Activated CD4-positive, alpha-beta T cell treated with anti-CD3 and anti-CD28 coated beads, Interleukin-10, Interleukin-2, amounts not matched to agents 100 ng/mL and 50 ng/mL, durations not matched to agents 16 hours and 8 hours (primary cell): Measurements from ENCODE around the gene SDK1.
"Not testable (repeated sequence)": the region's sequence is repeated elsewhere in the genome, so short reads cannot be mapped to it uniquely, and the experiment has no call there.

Experiments used
- DNase-seq: peaks from one replicate; pipeline ENCODE4 v3.0.0-alpha.2; 2020

SDK1 gene

GRCh38 chr7:3682028-3682710 lies 381.1 kb downstream of the SDK1 start:
- DNase-seq: no peak

DNA sequence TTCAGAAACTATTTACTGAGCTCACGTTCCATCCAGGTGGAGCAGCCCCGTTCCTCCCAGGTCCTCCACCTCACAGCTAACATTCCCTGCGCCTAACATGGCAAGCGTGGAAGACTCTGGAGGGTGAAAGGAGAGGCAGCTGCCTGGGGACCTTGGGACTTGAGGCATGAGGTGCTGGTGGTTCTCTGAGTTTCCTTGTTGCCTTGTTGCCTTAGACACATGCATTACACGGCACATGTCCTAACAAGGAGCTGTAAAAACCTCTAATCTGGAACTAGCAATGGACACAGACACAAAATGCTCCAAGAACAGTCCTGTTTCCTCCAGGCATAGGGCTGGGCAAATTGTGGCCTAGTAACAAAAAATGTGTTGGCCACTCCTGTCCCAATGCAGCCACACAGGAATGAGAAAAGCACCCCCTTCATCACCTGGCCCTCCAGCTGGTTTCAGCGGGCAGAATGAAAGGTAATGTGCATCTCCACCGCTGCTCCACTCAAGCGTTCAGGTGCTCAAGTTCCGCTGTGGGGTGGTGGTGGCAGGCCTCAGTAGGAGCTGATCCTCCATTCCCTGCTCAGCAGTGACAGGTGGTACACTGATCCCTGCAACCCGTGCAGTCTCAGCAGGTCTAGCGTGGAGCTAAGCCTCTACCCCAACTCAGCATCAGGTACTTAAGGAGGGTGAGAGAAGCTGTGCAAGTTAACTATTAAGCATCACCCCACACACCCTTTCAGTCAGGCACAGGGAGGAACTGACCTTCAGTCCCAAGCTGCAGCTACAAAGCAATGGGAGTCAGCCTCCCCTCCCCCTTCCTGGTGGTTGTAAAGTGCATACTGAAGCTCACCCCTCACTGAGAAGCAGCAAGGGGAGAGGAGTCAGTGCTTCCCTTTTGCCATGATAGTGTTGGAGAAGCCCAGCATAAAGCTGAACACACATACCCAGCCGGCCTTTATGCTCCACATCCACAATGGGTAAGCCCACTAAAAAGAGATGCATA lies 382.8 kb downstream of the SDK1 start:
- DNase-seq: no peak

DNA sequence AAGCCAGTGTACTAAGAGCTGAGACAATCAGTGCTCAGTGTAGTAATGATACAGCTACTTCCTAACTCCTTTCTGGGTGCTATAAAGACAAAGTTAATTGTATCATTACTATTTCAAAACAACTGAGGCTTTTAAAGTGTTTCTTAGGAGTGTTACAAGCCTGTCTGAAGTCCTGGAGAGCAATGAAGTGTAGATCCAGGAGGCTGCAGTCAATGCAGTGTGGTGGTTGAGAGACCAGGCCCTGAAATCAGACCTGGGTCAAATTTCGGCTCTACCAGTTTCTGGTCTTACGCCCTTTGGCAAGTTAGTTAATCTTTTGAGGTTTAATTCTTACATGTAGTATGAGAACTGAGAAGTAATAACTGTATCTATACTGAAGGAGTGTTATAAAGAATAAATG lies 387.0 kb downstream of the SDK1 start:
- DNase-seq: no peak

DNA sequence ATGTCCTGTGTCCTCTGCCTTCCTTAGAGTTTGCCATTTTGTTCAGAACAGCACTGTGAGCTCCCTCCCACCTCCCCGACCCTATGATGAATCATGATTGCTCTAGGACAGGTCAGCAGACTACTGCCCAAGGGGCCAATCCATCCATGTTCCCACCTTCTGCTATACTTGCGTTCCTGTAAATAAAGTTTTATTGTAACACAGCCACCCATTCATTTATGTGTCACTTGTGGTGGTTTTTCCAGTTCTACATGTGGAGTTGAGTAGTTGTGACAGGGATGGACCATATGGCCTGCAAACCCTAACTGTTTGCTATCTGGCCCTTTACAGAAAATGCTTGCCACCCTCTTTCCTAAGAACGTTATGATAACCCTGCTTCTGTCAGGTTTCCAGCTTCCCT lies 387.8 kb downstream of the SDK1 start:
- no peak for DNase-seq

DNA sequence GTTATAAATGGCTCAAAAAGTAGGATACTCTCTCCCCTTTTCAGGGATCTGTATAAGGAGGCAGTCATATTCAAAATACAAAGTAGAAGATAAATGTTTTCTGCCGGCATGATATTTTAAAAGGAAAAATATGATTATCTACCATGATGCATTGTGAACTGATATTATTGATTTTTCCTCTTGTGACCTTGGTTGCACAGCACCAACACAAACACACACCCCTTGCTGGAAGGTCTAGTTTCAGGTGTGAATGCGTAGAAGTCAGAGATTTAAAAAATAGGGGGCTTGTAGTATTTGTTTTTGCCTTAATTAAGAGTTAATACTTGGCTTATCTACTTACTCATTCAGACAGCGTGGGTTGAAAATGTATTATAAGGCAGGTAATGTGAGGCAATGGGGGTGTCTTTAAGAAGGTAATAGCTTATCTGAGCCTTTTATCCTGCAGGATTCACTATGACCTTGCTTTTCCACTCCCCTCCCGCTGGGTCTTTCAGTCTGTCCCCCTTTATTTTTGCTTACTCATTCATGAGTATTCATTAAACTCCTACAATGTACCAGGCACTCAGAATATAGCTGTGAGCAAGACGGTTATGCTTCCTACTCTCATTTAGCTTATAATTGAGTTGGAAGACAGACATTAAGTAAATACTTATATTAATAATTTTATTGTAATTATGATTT lies 390.6 kb downstream of the SDK1 start:
- no peak for DNase-seq

DNA sequence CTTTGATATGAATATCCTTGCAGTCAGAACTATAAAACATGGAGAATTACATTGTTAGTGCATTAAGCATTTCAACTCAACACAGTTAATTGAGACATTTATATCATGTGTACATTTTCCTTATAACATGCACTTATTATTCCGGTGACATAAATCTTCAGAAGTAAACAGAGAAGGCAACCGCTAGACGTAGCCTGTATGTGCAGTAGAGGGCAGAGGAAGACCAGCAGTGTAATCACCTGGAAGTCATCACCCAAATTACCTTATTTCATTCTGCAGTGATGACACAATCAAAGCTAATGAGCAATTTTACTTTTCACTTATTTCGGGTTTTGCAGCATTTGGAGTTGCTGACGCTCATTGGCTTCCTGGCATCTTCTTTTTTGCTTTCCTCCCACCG lies 394.6 kb downstream of the SDK1 start:
- DNase-seq: peak; percentile 2

DNA sequence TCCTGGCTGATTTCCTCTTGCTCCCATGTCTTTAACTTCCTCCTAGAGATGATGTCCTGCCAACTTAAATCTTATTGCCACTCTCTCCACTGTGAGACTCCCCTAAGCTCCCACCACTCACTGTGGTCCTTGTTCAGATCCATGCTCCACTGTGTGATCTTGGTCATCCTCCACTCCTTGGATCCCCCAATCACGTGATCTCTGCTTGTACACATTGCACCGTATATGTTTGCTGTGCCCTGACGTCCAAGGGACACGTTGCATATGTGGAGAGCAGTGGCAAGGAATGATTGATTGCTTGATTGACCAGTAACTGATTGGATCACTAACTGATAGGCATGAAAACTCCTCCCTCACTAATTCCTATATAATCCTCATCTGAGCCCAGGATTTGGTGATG lies 395.1 kb downstream of the SDK1 start:
- no peak for DNase-seq

- DNase-seq: peak; percentile 38
These were observed 396.4 kb downstream of the SDK1 start for GRCh38 chr7:3697472-3697871.

DNA sequence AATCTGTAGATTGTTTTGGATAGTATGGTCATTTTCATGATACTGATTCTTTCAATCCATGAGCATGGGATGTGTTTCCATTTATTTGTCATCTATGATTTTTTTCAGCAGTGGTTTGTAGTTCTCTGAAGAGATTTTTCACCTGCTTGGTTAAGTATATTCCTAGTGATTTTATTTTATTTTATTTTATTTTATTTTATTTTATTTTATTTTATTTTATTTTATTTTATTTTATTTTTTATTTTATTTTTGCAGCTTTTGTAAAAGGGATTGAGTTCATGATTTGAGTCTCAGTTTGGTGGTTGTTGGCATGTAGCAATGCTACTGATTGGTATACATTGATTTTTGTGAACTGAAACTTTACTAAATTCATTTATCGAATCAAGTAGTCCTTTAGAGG lies 404.2 kb downstream of the SDK1 start:
- no peak for DNase-seq

- not testable (repeated sequence) for DNase-seq
These were observed 405.0 kb downstream of the SDK1 start for GRCh38 chr7:3706091-3706490.

GRCh38 chr7:3710122-3710521 lies 409.1 kb downstream of the SDK1 start:
- no peak for DNase-seq

DNA sequence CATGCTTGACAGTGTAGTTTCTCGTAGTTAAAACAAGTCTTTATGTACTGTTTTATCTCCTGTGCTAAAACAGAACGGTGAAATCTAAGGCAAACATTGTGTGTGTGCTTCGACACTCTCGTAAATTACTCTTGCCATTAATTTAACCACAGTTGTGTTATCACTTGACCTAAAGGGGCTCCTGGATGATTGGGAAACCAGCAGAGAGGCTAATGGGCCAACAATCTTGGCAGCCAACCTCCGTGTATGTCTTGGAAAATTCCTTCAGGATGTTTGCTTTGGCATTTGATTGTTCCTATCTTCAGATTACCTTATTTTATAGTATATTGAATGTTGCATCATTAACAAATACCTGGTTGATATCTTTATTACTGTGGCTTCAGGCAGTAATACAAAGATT lies 409.5 kb downstream of the SDK1 start:
- DNase-seq: no peak

- DNase-seq: no peak
These were observed 411.8 kb downstream of the SDK1 start for GRCh38 chr7:3712841-3713240.

GRCh38 chr7:3721422-3721821 lies 420.4 kb downstream of the SDK1 start:
- DNase-seq: no peak

DNA sequence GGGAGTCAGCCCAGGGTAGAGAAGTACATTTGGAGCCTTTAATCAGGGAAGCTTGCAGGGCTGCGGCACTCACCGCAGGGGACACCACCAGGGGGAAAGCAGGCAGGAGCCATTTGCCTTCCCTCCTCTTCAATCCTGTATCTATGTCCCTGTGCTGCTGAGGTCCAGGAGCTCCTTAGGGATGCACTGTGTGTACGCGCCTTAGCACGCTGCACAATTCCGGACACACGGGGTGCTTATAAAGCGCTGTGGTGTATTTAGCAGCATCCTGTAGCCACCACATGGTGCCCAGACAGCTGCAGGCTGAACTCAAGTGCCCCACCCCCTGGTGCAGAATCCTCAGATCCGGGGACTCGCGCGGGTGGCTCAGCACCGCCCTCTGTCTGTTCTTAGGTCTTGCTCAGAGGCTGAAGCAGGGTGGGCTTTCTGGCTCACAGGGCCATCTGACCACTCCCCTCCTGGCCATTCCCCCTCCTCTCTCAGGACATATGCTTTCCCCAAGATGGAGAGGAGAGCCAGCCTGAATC lies 421.4 kb downstream of the SDK1 start:
- peak; percentile 7 for DNase-seq

- no peak for DNase-seq
These were observed 424.4 kb downstream of the SDK1 start for GRCh38 chr7:3725155-3726059.

DNA sequence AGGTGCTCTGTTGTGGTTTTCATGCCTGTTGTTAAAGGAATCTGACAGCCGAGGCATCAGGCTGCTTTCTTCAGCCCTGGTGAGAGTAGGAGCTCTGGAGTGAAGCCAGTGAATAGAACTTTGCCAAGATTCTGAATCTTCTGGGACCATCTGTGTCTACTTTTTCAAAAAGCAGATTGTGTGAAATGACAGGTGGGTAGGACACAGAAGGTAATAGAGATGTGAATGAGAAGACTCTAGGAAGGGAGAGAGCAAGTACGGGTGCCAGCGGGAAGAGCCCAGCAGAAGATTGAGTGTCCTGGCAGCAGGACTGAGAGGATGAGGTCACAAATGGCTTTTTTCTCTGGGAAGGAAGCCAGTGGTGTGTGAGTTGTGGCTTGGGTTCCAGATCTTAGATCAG lies 429.2 kb downstream of the SDK1 start:
- DNase-seq: no peak

DNA sequence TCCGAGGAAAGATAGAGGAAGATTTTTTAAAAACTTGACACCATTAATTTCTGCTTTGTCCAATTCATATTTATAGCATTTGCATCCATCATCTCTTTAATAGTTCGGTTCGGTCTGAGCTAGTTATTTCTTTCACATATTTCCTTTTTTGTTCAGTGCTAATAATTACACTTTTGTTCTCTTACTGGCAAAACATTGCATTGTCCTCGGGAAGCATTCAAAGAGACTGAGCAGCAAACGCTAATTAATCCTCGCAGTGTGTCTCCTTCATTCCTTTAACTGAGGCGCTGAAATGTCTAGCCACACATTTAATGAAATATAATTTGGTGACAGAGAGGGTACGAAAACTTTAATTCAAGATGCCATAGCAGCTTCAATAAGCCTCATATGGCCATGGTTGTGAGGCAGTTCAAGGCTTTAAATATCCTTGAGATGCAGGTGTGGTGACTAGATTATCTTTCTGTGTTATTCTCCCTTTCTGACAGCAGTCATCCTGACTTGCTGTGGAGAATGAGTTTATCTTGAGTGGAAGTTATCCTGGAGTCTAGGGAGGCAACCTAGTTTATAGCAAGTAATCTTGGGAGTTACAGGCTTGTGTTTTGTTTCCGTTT lies 431.4 kb downstream of the SDK1 start:
- DNase-seq: no peak

GRCh38 chr7:3733541-3734140 lies 432.6 kb downstream of the SDK1 start:
- no peak for DNase-seq

GRCh38 chr7:3738964-3739363 lies 437.9 kb downstream of the SDK1 start:
- DNase-seq: no peak

DNA sequence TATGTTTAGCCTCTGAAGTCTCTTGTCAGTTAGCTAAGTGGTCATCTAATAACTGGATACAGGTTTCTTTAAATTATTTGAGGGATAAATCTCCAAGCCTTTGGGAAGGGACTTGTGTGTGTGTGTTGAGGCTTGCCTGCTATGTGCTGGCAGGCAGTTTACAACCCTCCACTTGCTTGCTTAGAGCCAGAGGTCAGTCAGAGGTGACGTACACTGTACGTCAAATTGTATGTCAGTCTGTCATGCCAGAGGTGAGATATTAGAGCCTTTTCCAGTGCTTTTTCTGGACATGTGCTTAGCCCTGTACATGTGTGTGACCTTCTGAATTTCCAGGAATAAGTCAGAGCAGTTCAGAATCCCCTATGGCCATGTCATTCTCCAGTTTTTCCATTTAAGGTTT lies 438.9 kb downstream of the SDK1 start:
- no peak for DNase-seq
